ENCODE measurements around the gene SNRPA1. TPM values are rescaled to one million over a fixed set of nuclear protein-coding genes. Genes with fewer than 3 reads are reported as not detected.

SNRPA1 gene
- total and polyA plus RNA-seq, 9 of the 15 experiments (the other 6 are each of a cell fraction or from before 2014, with no cell fraction given) = 62.7 to 245 (median 189) TPM

GRCh38 chr15:101258238-101259144, 36.6 kb downstream of the SNRPA1 start (continued):
- no peak for TF ChIP-seq CEBPZ (IDR thresholded peaks at IDR 0.05; ENCODE audit: borderline replicate concordance, low read depth, low read length)
- TF ChIP-seq JUN (IDR thresholded peaks at IDR 0.05; ENCODE audit: borderline replicate concordance, low read depth, low read length) = no peak
- TF ChIP-seq JUN (CRISPR knock-in tag; IDR thresholded peaks at IDR 0.05; ENCODE audit: borderline replicate concordance) = peak; percentile 56; the same call in 1 of the 2 replicates
- 0 out of 2 replicates have a peak, but pooled peaks have one; percentile 32 for TF ChIP-seq ARID4B (CRISPR knock-in tag; IDR thresholded peaks at IDR 0.05)
- TF ChIP-seq ZNF766 (CRISPR knock-in tag; conservative IDR thresholded peaks at IDR 0.05) = no peak
- TF ChIP-seq ZNF699 (CRISPR knock-in tag; IDR thresholded peaks at IDR 0.05; ENCODE audit: insufficient replicate concordance) = no peak
- TF ChIP-seq POLR2H (tag; IDR thresholded peaks at IDR 0.05; ENCODE audit: low read depth) = no peak
- TF ChIP-seq MAFG (tag; conservative IDR thresholded peaks at IDR 0.05) = no peak
- TF ChIP-seq SMAD4 (CRISPR knock-in tag; conservative IDR thresholded peaks at IDR 0.05) = no peak
- no peak for TF ChIP-seq ZBTB2 (IDR thresholded peaks at IDR 0.05)
- TF ChIP-seq TCF3 (CRISPR knock-in tag; IDR thresholded peaks at IDR 0.05) = 0 out of 2 replicates have a peak, but pooled peaks have one; percentile 8
- TF ChIP-seq ESRRA (IDR thresholded peaks at IDR 0.05; ENCODE audit: borderline replicate concordance, low read depth) = no peak

All from K562 (cell line).